HEK293 (cell line): ENCODE results near the gene SHMT2.

Source experiments
- SETDB1 ChIP-seq: IDR thresholded peaks from one replicate; pipeline ENCODE4 v1.6.1; 2017; ENCODE audit warnings: mild to moderate bottlenecking, low read length, moderate library complexity, mixed read lengths; ENCODE audit not compliant: insufficient read length
- TCF7L2 ChIP-seq: IDR thresholded peaks from 2 replicates; pipeline ENCODE4 v1.6.1; 2011; ENCODE audit warnings: low read depth, mild to moderate bottlenecking, inconsistent platforms, low read length, moderate library complexity, borderline replicate concordance
- ZNF391 ChIP-seq: fragments of 450-650 bp; formaldehyde crosslinking; IDR thresholded peaks from 2 replicates; pipeline ENCODE4 v1.5.1; 2016; ENCODE audit warnings: low read depth, missing biosample characterization, missing genetic modification characterization, borderline replicate concordance

GRCh38 chr12:57194253-57194652, 35.3 kb upstream of the SHMT2 start:
- TF ChIP-seq SETDB1 (no peak), TCF7L2 (no peak), ZNF391 (tag by site-specific recombination) (no peak)
